Endothelial cell of umbilical vein (primary cell): ENCODE data around the gene OTOP2.

Source experiments
- EZH2 ChIP-seq: IDR thresholded peaks from 2 replicates; pipeline ENCODE4 v1.6.1; 2012; ENCODE audit warnings: borderline replicate concordance, low read depth, mild to moderate bottlenecking, moderate library complexity, low read length, inconsistent platforms; ENCODE audit not compliant: severe bottlenecking
- FOS ChIP-seq: IDR thresholded peaks from 2 replicates; pipeline ENCODE4 v1.6.1; 2011; ENCODE audit warnings: mild to moderate bottlenecking, low read length, moderate library complexity, borderline replicate concordance; ENCODE audit not compliant: insufficient read depth
- GATA2 ChIP-seq: IDR thresholded peaks from 2 replicates; pipeline ENCODE4 v1.7.0; 2011; ENCODE audit warnings: low read depth, mild to moderate bottlenecking, moderate library complexity, mixed read lengths, low read length; ENCODE audit not compliant: insufficient read length, insufficient read depth
- JUN ChIP-seq: IDR thresholded peaks from 2 replicates; pipeline ENCODE4 v1.6.1; 2011; ENCODE audit warnings: borderline replicate concordance, low read depth; ENCODE audit not compliant: insufficient read length, insufficient read depth
- MYC ChIP-seq: IDR thresholded peaks from one replicate; pipeline ENCODE4 v1.6.1; 2011; ENCODE audit warnings: mild to moderate bottlenecking, low read depth, low read length
- POLR2A ChIP-seq: IDR thresholded peaks from 2 replicates; pipeline ENCODE4 v1.6.1; 2012; ENCODE audit warnings: low read depth, mild to moderate bottlenecking, control low read depth, low read length
- POLR2AphosphoS5 ChIP-seq: IDR thresholded peaks from 2 replicates; pipeline ENCODE4 v1.6.1; 2012; ENCODE audit warnings: low read depth, mild to moderate bottlenecking, control low read depth, low read length, moderate library complexity; ENCODE audit not compliant: insufficient read depth
- TF ChIP-seq, protein P1 (sequence below), 2 donors: IDR thresholded peaks; 1 replicate in 1 of 2; 2 replicates in 1 of 2; pipeline ENCODE4 v1.5.1; 2011; ENCODE audit warnings: low read length in 2 of 2, mild to moderate bottlenecking in 2 of 2, moderate library complexity in 2 of 2, control low read depth in 1 of 2, inconsistent platforms in 1 of 2, low read depth in 1 of 2; ENCODE audit not compliant: insufficient read depth in 1 of 2; ENCODE audit errors: extremely low read depth in 1 of 2
- TF ChIP-seq, protein P2 (sequence below): IDR thresholded peaks from 2 replicates; pipeline ENCODE4 v1.6.1; 2011; ENCODE audit not compliant: insufficient read depth, insufficient read length

DNA sequence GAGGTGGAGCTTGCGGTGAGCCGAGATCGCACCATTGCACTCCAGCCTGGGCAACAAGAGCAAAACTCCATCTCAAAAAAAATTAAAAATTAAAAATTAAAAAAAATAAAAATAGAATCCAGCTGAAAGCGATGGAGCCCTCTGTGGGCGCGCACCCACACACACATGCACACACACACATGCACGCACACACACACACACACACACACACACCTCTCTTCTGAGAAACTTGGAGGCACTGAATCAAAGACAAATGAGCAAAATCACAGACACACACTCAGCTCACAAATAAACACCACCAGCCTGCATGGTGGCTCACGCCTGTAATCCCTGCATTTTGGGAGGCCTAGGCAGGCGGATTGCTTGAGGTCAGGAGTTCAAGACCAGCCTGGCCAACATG is 21.0 kb upstream of the OTOP2 start:
- TF ChIP-seq, protein P1, sequence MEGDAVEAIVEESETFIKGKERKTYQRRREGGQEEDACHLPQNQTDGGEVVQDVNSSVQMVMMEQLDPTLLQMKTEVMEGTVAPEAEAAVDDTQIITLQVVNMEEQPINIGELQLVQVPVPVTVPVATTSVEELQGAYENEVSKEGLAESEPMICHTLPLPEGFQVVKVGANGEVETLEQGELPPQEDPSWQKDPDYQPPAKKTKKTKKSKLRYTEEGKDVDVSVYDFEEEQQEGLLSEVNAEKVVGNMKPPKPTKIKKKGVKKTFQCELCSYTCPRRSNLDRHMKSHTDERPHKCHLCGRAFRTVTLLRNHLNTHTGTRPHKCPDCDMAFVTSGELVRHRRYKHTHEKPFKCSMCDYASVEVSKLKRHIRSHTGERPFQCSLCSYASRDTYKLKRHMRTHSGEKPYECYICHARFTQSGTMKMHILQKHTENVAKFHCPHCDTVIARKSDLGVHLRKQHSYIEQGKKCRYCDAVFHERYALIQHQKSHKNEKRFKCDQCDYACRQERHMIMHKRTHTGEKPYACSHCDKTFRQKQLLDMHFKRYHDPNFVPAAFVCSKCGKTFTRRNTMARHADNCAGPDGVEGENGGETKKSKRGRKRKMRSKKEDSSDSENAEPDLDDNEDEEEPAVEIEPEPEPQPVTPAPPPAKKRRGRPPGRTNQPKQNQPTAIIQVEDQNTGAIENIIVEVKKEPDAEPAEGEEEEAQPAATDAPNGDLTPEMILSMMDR (IDR thresholded peaks at IDR 0.05; ENCODE audit: extremely low read depth in 1 of 2, insufficient read depth in 1 of 2, low read depth in 1 of 2, low read length in 2 of 2), result no peak
- TF ChIP-seq EZH2 (no peak), POLR2A (no peak), POLR2AphosphoS5 (no peak), JUN (no peak), FOS (no peak), MYC (no peak), GATA2 (no peak)
- TF ChIP-seq, protein P2, sequence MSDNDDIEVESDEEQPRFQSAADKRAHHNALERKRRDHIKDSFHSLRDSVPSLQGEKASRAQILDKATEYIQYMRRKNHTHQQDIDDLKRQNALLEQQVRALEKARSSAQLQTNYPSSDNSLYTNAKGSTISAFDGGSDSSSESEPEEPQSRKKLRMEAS, result no peak
